ENCODE data around the gene DAP.

DNA sequence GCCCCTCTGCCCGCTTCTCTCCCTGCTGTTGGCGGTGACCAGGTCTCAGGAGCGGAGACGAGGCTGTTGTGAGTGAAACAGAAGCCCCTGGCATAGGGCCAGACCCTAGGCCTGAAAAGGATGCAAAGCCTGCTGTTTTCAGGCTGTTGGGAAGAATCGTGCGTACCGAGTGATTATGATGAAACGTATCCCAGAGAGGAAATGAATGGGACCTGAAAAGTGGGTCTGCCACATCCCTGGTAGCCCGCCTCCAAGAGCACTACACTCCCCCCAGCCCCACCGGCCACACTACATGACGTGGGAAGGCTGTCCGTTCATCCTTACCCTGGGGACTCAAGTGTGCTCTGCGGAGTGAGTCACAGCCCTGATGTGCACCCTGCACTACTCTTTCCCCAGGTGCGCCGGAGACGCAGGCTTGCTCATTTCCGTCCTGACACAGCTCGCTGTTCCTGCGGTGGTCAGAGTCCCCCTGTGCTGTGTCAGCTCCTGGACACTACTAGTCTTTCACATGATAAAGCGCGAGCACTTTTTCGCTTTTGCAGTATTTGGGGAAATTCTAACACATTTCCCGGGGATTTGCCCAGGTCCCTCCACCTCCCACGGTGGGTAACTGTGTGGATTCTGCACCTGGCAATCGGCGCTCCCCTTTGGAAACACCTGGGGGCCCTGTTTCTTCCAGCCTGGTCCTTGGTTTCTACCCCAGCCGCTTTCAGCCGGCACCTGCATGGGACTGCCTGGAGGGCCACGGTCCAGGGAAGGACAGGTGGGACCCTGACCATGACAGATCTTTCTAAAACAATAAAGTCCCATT lies 105.7 kb downstream of the DAP start:
- no peak for TF ChIP-seq POLR2A (IDR thresholded peaks at IDR 0.05)
- TF ChIP-seq, protein P1, sequence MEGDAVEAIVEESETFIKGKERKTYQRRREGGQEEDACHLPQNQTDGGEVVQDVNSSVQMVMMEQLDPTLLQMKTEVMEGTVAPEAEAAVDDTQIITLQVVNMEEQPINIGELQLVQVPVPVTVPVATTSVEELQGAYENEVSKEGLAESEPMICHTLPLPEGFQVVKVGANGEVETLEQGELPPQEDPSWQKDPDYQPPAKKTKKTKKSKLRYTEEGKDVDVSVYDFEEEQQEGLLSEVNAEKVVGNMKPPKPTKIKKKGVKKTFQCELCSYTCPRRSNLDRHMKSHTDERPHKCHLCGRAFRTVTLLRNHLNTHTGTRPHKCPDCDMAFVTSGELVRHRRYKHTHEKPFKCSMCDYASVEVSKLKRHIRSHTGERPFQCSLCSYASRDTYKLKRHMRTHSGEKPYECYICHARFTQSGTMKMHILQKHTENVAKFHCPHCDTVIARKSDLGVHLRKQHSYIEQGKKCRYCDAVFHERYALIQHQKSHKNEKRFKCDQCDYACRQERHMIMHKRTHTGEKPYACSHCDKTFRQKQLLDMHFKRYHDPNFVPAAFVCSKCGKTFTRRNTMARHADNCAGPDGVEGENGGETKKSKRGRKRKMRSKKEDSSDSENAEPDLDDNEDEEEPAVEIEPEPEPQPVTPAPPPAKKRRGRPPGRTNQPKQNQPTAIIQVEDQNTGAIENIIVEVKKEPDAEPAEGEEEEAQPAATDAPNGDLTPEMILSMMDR (IDR thresholded peaks at IDR 0.05), result no peak

All from Peyer's patch (tissue), 4 donors.